Measurements from ENCODE around the gene CREB5.

The CREB5 gene

GRCh38 chr7:28643584-28644340 is 231.4 kb downstream of the CREB5 start:
- DNase-seq (ENCODE audit: low spot score): no peak

- DNase-seq (ENCODE audit: low spot score): no peak
Measured at GRCh38 chr7:28645866-28646265, 233.5 kb downstream of the CREB5 start.

GRCh38 chr7:28646376-28647075 is 234.2 kb downstream of the CREB5 start:
- no peak for DNase-seq (ENCODE audit: low spot score)

GRCh38 chr7:28647076-28647421 is 234.7 kb downstream of the CREB5 start:
- no peak for DNase-seq (ENCODE audit: low spot score)

GRCh38 chr7:28649189-28649588 is 236.9 kb downstream of the CREB5 start:
- DNase-seq (ENCODE audit: low spot score): no peak

- DNase-seq (ENCODE audit: low spot score): no peak
Measured at GRCh38 chr7:28649811-28650210, 237.5 kb downstream of the CREB5 start.

GRCh38 chr7:28654110-28654509 is 241.8 kb downstream of the CREB5 start:
- DNase-seq (ENCODE audit: low spot score): no peak

GRCh38 chr7:28656529-28656928 is 244.2 kb downstream of the CREB5 start:
- no peak for DNase-seq (ENCODE audit: low spot score)

GRCh38 chr7:28658381-28658780 is 246.1 kb downstream of the CREB5 start:
- no peak for DNase-seq (ENCODE audit: low spot score)

GRCh38 chr7:28660132-28660531 is 247.8 kb downstream of the CREB5 start:
- DNase-seq (ENCODE audit: low spot score): no peak

- no peak for DNase-seq (ENCODE audit: low spot score)
Measured at GRCh38 chr7:28661826-28662595, 249.7 kb downstream of the CREB5 start.

GRCh38 chr7:28666154-28666553 is 253.8 kb downstream of the CREB5 start:
- no peak for DNase-seq (ENCODE audit: low spot score)

- DNase-seq (ENCODE audit: low spot score): no peak
Measured at GRCh38 chr7:28668085-28668484, 255.8 kb downstream of the CREB5 start.

GRCh38 chr7:28669330-28669729 is 257.0 kb downstream of the CREB5 start:
- no peak for DNase-seq (ENCODE audit: low spot score)

GRCh38 chr7:28671526-28671925 is 259.2 kb downstream of the CREB5 start:
- no peak for DNase-seq (ENCODE audit: low spot score)

- DNase-seq (ENCODE audit: low spot score): no peak
Measured at GRCh38 chr7:28672397-28672797, 260.1 kb downstream of the CREB5 start.

GRCh38 chr7:28674359-28674782 is 262.1 kb downstream of the CREB5 start:
- DNase-seq (ENCODE audit: low spot score): no peak

GRCh38 chr7:28675429-28675828 is 263.1 kb downstream of the CREB5 start:
- no peak for DNase-seq (ENCODE audit: low spot score)

GRCh38 chr7:28677668-28678067 is 265.4 kb downstream of the CREB5 start:
- no peak for DNase-seq (ENCODE audit: low spot score)

- DNase-seq (ENCODE audit: low spot score): no peak
Measured at GRCh38 chr7:28678431-28678965, 266.2 kb downstream of the CREB5 start.

- DNase-seq (ENCODE audit: low spot score): no peak
Measured at GRCh38 chr7:28681693-28682310, 269.5 kb downstream of the CREB5 start.

GRCh38 chr7:28682801-28683200 is 270.5 kb downstream of the CREB5 start:
- DNase-seq (ENCODE audit: low spot score): no peak

Measured in CD4-positive, alpha-beta T cell treated with Interleukin-6 at 100 ng/mL for 8 hours (primary cell).